HG03108 (cell line): ENCODE measurements around the gene PLD5.
"Not testable (repeated sequence)": the region's sequence is repeated elsewhere in the genome, so short reads cannot be mapped to it uniquely, and the experiment has no call there.

Source experiments
- ATAC-seq: cut with Tn5 transposase; IDR thresholded peaks from one replicate; pipeline ENCODE4 v1.9.1; 2021; ENCODE audit warnings: moderate library complexity; ENCODE audit not compliant: unreplicated experiment

The PLD5 gene

DNA sequence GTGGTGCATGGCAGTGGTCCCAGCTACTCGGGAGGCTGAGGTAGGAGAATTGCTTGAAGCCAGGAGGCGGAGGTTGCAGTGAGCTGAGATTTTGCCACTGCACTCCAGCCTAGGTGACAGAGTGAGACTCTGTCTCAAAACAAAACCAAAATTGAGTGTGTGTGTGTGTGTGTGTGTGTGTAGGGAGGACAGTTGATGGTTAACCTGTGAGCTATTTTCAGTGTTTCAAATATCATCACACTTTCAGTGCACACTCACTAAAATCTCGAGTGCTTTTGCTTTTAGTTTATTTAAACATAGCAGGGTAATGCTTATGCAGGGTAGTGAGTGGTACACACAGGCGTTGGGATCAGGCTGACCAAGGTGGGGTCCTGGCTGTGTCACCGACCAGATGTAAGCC, 344.7 kb downstream of the PLD5 start:
- ATAC-seq, result peak; percentile 76

DNA sequence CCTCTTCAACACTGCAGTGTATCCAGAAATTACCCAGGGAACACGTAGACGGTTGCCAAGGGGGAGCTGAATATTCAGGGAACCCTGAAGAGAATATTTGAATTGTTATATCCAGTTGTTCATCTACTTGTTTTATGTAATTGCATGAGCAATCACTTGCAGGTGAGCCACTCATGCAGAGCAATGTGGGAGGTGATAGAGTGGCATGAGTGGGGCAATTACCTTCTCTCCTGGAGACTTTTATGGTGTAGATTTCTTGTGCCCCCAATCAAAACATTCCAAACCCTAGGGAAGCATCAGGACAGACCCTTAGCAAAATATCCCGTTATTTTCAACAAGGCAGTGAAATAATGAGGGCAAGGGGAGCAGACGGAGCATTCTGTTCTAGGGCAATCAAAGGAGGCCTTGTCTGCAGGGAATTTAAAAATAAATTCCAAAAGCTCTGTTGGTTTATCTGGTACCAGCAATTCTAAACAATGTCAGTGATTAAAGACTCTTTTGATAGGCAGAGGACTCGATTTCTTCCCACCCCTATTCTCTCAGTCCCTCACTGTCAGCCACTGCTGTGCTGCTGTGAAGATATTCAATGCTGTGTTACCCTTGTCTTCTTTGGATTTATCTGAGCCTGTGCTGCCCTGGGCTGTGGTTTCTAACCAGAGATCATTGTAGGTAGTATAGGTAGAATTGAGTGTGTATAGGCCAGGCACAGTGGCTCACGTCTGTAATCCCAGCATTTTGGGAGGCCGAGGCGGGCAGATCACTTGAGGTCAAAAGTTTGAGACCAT, 345.4 kb downstream of the PLD5 start:
- no peak for ATAC-seq

DNA sequence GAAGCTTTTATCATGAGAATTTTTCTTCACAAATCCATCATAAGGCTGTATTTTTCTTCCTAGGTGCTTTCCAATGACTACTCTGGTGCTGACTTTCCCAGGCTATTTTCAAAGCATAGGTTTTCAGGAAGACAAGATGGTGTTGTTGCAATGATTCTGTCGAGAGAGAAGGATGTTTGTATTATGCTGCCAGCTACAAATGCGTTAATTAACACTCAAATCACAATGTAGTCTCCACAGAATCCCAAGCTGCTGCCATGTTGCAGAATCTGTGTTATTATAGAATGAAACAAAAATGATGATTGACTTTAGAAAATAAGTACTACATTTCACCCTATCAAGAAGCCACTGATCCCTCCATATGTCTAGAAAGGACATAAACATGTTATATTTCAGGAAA, 346.1 kb downstream of the PLD5 start:
- no peak for ATAC-seq

DNA sequence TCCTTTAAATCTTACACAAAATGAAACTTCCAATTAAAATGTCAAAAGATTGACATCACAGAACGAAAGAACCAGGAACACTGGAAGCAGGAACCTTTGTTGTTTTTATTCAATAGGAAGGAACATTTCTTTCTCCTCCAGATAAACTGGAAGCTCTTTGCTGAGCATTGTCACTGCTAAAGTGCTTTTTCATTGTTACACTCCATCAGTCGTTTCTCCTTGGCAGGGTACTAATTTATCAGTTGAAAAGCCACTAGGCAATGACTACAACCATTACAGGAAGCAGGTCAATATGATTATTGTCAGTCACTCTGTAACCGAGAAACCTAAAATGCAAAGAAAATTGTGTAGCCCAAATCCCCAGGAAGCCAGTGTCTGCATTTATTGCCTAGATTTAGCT, 362.4 kb downstream of the PLD5 start:
- no peak for ATAC-seq

DNA sequence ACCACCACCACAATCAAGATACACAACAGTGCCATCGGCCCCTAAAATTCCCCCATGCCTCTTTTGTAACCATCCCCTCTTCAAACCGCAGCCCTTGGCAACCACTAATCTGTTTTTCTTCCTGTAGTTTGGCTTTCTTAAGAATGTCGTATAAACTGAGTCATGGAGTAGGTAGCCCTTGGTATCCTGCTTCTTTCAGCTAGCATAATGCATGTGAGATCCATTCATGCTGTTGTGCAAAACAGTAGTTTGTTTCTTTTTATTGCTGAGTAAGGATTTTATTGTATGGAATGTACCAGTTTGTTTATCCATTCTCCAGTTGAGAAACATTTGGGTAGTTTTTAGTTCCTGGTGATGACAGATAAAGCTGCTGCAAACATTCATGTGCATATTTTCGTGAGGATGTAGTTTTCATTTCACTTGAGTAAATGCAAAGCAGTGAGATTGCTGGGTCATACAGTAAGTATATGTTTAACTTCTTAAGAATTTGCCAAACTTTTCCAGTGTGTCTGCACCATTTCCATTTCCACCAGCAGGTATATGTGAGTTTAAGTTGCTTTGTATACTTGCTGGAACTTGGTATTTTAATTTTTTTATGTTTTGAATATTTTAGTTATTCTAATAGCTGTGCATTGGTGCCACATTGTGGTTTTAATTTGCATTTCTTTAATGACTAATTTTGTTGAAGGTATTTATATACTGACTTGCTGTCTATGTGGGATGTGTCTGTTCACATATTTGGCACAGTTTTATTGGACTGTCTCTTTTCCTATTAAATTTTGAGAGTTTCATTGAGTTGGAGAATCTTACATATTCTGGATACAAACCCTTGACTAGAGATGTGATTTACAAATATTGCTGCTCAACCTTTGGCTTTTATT, 377.2 kb downstream of the PLD5 start:
- peak; percentile 52 for ATAC-seq

DNA sequence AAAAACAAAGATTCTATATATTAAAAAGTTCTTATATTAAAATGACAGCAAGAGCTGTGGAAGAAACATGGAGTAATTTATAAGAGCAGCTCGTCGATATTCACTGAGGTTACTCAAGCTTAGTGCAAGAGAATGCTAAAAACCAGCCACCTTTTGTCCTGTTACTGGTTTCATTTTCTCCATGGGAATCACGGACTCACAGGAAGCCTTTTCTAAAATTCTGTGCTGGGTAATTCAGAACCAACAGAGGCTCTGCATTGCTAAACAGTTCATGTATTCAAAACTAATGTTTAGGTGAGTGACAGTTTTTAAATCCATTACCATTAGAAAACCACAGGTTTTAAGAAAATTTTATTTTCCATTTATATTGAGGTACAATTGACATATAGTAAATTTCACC, 377.8 kb downstream of the PLD5 start:
- ATAC-seq, result peak; percentile 10

DNA sequence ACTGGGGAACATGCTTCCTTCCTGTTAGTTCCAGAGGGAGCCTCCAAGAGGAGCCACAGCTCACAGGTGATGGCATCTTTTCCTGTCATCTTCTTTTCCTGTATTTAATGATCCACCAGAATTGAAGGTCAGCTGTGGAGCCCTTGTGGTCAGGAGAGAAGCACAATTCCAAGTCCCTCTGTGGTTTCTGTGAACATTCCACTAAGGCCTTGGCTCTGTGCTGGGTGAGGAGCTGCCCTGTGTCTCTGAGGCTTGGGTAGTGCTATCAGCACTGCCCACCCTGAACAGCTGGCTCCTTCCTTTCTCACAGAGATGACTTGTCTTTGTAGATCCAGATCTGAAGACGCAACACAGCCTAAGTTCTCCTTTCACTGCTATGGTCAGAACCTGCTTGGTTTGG, 383.7 kb downstream of the PLD5 start:
- no peak for ATAC-seq

DNA sequence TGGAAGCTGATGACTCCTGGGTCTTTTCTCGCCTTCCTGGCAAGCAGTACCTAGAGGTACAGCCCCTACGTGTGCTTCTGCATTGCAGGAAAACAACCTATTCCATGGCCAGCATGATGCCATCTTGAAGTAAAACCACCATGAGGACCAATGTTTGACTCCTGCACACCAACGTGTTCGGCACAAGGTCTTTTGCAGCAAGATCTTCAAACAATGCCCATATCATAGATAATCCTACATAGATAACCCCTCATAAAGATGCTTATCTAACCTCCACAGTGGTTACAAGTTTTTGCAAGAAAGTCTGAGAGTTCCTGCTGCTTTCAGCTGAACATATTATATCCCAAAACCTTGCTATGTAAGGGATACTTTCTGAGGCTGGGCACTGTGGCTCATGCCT, 384.5 kb downstream of the PLD5 start:
- no peak for ATAC-seq

DNA sequence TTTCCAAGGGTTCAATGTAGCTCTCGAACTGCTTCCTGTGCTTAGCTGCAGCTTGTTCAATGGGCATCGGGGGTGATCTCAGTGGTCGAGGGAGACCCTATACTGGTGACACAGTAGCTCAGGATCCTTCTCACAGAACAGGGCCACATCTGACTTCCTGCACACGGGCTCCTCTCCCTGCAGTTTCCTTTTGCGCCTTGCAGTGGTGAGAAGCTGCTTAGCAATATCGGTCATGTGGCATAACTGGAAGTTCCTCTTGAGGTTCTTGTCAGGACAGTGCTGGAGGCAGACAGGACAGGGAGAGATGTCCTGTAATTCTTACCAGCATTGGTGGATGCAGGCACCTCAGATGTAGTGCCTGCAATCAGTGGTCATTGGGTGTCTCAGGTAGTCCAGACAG, 385.1 kb downstream of the PLD5 start:
- peak; percentile 91 for ATAC-seq

- ATAC-seq, result no peak
Observed at GRCh38 chr1:242133796-242134195, 390.7 kb downstream of the PLD5 start.

DNA sequence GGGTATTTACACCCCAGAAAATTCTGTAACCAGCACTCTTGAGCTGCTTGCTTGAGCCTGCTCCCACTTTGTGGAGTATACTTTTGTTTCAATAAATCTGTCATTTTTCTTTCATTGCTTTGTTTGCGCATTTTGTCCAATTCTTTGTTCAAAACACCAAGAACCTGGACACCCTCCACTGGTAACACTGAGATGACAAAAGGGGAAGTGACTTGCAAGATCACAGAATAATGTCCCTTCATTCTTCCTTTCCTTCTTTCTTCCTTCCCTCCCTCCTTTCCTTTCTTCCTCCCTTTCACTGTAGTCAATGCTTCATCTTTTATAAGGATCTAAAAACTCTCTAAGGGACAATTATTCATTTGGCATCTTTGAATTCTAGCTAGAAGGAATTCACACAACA, 391.1 kb downstream of the PLD5 start:
- ATAC-seq, result no peak

- no peak for ATAC-seq
Observed at GRCh38 chr1:242132121-242132817, 392.2 kb downstream of the PLD5 start.

DNA sequence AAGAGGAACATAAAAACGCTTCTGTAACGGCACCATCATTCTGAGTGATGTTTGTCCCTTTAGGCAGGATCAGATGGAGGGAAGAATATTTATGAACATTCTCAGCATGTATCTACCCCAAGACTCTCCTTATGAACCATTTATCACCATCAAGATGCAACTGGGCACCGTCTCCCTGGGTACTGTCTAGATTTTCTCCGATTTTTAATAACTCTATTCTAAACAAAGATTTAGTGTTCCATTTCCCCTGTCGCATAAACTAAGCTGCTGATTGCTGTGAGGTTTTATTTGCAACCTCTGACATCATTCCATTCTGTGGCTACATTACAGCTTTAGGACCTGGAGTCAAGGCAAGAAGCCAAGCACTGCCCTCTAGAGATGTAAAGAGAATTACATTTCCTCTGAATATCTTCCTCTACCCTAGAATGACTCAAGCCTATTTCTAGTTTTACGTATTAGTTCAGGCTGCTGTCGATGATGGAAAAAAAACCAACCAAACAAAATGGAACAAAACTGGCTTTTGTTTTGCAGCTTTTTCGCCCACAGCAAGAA, 395.5 kb downstream of the PLD5 start:
- ATAC-seq, result no peak

DNA sequence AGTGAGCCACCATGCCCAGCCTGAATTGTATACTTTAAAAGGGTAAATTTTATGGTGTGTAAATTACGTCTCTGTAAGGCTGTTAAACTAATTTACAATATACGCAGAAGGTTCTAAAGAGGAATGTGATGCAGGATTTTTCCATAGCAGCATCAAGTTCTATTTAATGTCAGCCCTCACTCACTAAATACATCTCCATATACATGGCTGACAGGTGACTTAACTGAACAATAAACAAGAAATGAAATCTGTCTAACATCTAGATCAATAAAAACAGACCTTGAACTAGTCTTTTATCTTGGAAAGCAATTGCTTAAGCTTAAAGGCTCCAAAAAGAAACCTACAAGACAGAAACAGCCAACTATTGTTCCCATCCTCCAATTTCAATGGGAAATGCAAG, 404.1 kb downstream of the PLD5 start:
- no peak for ATAC-seq

GRCh38 chr1:242100921-242101320, 423.6 kb downstream of the PLD5 start:
- ATAC-seq, result no peak

- not testable (repeated sequence) for ATAC-seq
Observed at GRCh38 chr1:242097283-242097682, 427.2 kb downstream of the PLD5 start.

- no peak for ATAC-seq
Observed at GRCh38 chr1:242093116-242093515, 431.4 kb downstream of the PLD5 start.

DNA sequence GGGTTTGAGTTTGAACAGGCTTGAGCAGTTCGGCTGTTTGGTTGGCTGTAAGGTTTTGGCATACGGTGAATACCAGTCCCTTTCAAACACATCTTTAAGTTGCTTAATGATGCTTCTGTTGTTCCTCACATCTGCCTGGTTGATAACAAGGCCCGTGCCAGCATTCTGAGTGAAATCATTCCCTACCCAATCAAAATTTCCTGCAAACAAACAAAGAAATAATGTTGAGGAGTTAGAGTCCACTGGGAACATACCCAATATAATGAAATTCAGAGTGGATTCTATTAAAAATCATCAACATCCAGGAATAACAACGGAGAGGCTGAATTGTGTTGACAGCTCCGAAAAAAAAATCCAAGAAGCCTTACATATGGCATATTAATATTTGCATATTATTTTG, 434.6 kb downstream of the PLD5 start:
- no peak for ATAC-seq

GRCh38 chr1:242088875-242089274, 435.6 kb downstream of the PLD5 start:
- no peak for ATAC-seq

DNA sequence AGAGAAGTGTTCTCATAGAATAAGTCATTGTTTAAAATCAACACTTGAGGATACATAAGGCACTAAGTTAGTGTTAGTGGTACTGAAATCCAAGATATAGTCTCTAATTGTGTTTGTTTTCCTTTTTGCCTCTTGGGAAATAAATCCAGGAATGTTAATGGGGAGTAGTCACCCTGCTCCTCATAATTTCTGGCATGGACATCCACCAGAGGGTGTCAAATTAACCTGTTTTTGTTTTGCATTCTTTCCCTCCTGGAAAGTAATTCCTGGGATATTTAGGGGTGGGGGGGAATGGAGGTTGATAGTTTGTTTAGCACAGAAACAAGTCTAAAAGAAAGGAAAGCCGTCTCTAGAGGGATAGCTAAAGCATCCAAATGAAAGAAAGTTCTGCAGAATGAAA, 437.8 kb downstream of the PLD5 start:
- no peak for ATAC-seq

DNA sequence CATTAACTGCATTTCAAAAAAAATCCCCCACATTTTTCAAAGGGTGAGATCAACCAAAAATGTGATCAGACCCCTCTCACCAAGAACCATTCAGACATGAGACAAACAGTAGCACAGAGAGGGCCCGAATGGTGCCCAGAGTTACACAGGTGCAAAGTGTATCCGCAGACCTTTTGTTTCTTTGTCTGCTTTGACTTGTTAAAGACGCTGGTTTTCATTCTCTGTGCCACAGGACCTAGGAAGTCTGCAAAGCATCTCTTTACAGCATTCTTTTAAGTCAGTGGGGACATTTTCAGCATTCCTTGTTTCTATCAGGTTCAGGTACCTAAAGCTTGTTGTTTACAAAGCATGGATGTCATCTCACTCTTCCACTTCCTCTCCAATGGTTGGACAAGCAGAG, 438.4 kb downstream of the PLD5 start:
- ATAC-seq, result no peak
